Stimulated activated CD4-positive, alpha-beta T cell treated with anti-CD3 and anti-CD28 coated beads, Interleukin-4, amount 100 ng/mL, for 48 hours (primary cell): ENCODE results near the gene ALDH3B1.

Experiments
- DNase-seq, 2 donors: peaks; one replicate each; pipeline ENCODE4 v3.0.0-alpha.2; 2020; ENCODE audit warnings: low read depth in 2 of 2

The ALDH3B1 gene

DNA sequence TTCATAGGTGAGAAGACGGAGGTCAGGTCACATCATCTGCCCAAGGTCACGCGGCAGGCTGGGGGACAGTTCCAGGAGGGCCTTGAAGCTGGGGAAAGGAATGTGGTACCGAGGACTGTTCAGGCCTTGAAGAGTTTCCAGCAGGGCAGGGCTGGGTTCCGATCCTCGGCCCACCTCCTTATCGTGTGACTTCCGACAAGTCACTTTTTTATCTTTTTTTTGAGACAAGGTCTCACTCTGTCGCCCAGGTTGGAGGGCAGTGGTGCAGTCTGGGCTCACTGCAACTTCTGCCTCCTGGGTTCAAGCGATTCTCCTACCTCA lies 21.0 kb downstream of the ALDH3B1 start:
- DNase-seq, result no peak

DNA sequence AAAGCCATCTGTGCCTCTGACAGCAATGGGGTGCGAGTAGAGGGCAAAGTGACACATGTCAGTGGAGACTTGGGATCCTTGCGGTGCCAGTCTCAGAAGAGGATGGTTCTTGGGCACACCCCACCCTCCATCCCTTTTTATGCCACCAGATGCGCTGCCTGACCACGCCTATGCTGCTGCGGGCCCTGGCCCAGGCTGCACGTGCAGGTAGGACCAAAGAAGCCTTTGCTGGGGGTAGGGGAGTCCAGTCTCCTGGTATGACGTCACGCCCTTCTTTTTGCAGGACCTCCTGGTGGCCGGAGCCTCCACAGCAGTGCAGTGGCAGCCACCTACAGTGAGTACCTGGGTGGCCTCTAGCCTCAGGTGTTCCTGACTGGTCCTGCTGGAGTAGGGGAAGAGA lies 21.9 kb downstream of the ALDH3B1 start:
- DNase-seq, result no peak

GRCh38 chr11:68032997-68033707 lies 23.0 kb downstream of the ALDH3B1 start:
- no peak for DNase-seq

GRCh38 chr11:68033708-68034045 lies 23.6 kb downstream of the ALDH3B1 start:
- no peak for DNase-seq

- no peak for DNase-seq
These were observed 25.2 kb downstream of the ALDH3B1 start for GRCh38 chr11:68035266-68035876.

- no peak for DNase-seq
These were observed 26.1 kb downstream of the ALDH3B1 start for GRCh38 chr11:68036141-68036716.

DNA sequence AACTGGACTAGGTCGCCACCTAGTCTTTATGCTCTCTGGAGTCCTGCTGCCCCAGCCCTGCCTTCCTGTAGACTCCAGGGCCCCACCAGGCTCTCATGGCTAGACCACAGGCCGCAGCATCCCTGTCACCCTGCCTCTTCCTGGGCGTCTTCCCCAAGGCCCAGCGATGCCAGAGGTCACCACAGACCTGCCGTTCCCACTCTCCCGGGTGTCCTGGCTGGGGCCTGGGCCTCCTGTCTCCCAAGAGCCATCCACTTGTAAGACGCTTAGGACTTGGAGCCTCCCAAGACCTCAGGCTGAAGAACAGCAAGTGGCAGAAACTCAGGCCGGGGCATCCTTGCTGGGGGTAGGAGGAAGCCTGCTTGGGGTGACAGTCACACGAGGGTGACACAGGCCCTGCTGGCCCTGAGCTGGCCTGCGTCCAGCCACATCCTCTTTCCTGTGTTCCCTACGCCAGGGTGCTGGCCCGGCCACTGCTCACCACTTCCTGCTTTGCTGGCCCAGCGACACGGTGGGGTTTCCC lies 26.7 kb downstream of the ALDH3B1 start:
- no peak for DNase-seq

GRCh38 chr11:68037411-68038225 lies 27.5 kb downstream of the ALDH3B1 start:
- DNase-seq, result no peak

DNA sequence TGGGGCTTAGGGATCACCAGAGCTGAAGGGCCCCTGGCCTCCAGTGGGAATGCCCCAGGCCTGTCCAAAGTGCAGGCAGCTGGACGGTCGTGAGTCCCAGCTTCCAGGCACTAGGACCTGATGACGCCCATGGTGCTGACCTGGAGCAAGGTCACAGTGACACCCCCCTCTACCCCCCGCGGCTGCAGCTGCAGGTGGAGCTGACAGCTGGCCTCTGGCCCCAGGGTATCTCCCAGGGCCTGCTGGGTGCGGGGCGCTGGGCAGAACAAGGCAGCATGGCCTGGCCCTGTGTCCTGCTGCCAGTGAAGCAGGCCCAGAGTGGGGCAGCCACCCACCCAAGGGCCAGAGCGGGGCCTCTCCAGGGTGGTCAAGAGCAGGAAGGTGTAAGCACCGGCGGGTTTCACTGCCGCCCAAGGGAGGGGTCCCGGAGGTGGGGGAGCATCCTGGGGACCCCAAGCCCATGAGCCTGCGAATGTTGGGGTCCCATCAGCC lies 28.1 kb downstream of the ALDH3B1 start:
- DNase-seq, result no peak

- DNase-seq, result peak; percentile 50 to 69
These were observed 28.8 kb downstream of the ALDH3B1 start, which contains the start of gene TCIRG1 for GRCh38 chr11:68038718-68039525. TSS of gene TCIRG1 (plus strand) at chr11:68039025. CDS start at chr11:68041272, 2,247 bp downstream.

DNA sequence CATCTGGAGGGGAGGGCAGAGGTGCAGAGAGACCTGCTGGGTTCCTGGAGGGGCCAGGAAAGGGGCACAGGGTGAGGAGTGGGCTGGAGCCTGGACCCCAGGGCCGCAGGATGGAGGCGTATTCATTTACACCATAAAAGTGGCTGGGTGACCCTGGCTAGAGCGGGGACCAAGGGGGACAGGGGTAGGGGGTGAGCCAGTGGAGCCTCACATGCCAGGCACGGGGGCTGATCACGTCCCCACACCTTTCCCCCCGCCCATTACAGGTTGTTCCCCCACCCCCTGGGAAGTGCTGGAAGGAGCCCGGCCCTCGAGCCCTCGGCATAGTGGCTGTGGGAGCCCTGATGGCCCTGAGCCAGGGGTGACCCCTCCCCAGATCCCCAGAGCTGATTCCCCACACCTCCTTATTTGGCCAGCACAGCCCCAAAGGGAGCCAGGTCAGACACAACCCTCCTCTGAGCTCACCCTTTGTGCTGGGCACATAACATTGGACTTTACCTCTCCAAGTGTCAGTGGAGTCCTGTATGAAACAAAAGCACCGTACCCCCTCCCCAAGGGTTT lies 29.5 kb downstream of the ALDH3B1 start:
- no peak for DNase-seq

DNA sequence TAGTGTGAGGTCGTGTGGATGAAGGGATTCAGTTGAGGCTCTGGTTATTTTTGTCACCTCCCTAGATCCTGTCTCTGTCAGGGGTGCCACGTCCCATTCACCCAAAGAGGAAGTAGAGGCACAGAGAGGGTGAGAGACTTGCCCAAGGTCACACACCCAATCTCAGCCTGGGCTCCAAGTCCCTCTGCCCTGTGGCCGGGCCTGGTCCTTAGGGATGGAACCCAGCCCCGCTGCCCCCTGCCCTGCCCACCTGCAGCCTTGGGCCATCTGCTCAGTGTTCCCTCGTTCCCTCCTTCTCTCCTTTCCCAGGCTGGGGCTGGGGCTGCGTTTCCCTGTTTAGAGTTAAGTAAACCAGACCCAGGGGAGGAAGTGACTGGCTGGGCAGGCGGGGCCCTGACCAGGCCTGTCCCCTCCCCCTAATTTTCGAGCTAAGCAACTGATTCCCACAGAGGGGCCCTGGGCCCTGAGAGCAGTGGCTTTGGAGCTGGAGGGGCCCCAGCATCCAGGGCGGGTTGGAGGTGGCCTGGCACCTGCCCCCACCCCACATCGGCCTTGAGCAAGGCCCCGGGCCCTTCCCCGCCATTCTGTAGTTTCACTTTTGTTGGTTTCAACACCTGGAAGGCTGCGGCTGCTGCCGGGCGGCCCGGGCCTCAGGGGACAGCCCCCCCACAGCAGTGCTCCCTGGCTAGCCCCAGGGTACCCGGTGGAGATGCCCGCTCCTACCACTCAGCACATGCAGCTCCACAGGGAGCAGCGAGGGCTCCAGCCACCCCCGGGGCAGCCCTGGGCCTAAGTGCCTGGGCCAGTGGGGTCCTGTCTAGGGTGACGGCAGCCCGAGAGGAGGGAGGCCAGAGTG lies 30.2 kb downstream of the ALDH3B1 start:
- peak in 1 of 2 donors; percentile 36 for DNase-seq

DNA sequence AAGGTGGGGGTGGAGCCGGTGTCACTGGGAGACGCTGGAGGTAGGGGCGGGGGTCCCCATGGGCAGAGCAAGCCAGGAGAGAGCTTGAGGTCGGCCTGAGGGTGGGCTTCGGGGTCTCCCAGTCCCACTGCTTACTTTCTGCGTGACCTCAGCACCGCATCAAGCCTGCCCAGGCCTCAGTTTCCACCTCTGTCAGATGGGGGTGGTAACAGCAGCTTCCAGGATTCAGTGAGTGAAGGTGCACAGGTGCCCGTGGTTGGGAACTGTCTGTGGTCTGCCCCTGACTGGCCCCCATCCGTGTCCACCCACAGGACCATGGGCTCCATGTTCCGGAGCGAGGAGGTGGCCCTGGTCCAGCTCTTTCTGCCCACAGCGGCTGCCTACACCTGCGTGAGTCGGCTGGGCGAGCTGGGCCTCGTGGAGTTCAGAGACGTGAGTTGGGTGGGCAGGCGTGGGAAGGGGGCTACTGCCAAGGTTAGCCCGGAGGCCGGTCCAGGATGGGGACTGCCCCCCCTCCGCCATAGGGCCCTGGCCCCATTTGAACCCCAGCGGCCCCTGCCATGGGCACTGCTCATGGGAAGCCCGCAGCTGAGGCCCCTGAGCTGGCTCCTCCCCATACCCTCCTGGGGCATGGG lies 30.9 kb downstream of the ALDH3B1 start:
- no peak for DNase-seq

DNA sequence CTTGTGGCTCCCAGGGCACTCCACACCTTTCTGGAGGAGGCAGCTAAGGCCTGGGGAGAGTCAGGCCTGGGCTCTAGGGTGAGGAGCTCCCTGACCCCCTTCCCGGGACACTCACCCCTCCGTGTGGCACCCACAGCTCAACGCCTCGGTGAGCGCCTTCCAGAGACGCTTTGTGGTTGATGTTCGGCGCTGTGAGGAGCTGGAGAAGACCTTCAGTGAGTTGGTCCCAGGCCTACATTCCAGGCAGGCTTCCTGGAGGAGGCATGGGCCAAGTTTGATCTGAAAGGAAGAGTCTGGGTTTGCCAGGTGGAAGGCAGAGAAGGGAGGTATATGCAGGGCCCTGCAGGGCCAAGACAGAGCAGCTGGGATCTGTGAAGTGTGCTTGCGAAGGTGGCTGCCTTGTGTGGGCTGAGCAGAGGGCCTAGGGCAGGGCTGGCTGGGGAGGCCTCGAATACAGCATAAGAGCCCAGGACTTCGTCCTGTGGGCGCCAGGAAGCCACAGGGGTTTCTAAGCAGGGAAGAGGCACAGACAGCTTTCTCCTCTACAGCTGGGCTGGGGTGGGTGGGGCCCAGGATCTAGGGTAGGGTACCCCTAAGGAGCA lies 31.6 kb downstream of the ALDH3B1 start:
- DNase-seq, result no peak

DNA sequence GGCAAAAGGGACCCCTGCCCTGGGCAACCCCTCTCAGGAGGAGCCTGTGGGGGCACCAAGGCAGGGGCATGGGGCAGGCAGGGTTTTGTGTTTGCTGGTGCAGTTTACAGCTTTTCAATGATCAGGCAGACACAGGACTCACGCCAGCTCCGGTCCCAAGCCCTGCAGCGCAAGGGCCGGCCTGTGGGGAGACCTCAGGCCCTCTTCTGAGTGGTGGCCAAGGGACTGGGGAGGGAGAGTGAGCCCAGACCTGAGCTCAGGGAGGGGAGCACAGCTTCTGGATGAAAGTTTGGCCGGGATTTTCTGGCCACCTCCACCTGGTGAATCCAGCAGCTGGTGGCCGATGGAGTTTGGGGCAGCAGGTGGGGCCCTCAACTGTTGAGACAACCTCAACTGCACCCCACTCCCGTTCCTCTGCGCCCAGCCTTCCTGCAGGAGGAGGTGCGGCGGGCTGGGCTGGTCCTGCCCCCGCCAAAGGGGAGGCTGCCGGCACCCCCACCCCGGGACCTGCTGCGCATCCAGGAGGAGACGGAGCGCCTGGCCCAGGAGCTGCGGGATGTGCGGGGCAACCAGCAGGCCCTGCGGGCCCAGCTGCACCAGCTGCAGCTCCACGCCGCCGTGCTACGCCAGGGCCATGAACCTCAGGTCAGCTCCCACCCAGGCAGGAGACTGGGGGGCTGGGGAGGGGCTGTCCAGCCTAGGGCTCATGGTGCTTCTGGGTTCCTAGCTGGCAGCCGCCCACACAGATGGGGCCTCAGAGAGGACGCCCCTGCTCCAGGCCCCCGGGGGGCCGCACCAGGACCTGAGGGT lies 32.3 kb downstream of the ALDH3B1 start:
- no peak for DNase-seq

DNA sequence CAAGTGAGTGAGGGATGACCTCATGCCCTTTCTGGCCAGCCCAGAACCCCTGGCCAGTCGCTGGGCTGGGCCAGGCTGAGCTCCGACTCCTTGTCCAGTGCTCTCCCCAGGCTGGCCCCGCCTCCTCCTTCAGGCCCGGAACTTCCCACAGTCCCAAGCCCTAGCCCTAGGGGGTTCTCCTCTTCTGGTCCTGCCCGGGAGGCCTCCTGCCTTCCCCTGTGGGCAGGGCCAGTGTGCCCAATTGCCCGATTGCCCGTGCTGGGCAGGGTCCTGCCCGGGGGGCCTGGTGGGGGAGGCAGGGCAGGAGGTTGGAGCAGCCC lies 32.9 kb downstream of the ALDH3B1 start:
- DNase-seq, result no peak

- no peak for DNase-seq
These were observed 33.4 kb downstream of the ALDH3B1 start for GRCh38 chr11:68043349-68044144.
